Middle frontal gyrus (tissue), 1 donor: ENCODE data around the gene TBATA.
"Not testable (repeated sequence)": the region's sequence is repeated elsewhere in the genome, so short reads cannot be mapped to it uniquely, and the experiment has no call there.

Source experiments
- DNase-seq: peaks from one replicate; pipeline ENCODE4 v3.0.0-alpha.2; 2015; ENCODE audit warnings: low spot score; ENCODE audit errors: extremely low spot score

TBATA gene

DNA sequence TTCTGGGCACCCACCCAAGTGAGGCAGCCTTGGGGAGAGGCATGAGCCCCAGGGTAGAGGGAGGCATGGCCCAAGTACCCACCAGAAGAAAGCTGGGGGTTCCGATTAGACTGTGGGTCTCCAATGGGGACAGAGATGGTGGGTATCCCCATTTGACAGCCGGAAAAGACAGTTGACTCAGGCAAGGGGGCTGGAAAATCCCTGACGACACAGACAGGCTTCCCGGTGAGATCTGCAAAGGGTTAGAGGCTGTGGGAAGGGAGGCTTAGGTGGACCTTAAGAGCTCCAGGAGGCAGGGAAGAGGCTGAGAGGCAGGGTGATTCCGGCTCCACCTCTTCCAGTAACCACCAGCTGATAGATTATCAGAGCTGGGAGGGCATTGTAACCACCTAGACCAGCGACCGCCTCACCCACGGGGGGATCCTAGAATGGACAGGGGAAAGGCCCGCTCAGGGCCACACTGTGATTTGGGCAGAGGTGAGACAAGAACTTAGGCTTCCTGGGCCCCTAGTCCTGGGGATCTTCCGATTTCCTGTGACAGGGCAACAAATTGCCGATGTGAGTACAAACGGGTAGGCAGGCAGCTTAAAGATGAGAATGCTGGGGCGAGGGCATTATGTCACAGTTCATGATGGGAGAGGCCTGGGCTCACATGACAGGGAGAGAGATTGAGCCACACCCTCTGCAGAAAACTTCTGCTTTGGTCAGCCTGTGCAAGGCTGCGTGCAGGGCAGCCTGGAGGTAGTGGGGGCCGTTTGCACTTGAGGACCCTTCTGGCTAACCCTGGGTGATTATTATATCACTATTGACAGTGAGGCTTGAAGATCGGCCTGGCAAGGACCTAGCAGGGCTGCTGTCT lies 5.4 kb downstream of the TBATA start:
- DNase-seq = no peak

DNA sequence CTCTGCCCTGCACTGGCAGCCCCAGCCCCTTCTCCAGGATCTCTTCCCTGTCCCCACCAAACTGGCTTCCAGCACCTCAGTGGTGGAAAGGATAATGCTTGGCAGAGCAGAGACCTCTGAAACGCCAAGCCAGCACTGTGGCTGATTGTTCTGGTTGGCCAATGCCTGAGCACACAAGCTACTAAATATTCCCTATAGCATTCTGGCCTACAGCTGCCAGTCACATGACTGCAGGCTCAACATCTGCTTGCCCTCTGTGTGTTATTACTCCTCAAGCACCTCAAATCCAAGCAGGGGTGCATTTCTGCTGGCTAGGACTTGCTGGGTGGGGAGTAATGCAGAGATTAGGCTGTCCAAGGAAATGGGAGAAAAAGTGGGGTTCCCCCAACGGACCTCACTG lies 6.1 kb downstream of the TBATA start:
- DNase-seq = no peak

DNA sequence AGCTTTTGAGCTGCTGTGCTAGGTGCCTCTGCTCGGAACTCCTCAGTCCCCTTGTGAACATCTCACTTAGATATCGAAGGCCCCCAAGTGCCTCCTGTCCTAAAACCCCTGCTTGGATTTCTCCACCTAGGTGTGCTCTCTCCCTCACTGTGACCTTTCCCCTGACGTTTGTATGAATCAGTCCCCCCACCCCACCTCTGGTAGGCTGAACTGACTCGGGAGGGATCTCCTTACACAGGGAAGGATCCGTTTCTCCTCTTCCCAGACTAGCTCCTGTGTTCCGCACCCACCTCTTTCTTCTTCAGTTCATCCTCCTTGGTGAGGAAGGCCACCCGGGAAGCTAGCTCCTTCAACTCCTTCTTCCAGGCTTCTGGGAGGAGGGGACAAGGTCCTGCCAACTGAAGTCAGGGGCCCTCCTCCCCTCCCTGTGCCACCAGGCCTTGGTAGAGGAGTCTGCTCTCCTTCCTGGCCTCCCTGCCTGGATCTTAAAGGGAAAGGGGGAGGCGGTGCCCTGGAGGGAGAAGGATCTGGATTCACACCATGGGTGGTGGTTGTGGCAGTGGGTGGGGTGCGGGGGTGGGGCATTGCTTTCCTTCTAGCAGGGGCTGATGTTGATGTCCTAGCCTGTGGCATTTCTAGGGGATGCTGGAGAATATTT lies 6.8 kb downstream of the TBATA start:
- DNase-seq = no peak

DNA sequence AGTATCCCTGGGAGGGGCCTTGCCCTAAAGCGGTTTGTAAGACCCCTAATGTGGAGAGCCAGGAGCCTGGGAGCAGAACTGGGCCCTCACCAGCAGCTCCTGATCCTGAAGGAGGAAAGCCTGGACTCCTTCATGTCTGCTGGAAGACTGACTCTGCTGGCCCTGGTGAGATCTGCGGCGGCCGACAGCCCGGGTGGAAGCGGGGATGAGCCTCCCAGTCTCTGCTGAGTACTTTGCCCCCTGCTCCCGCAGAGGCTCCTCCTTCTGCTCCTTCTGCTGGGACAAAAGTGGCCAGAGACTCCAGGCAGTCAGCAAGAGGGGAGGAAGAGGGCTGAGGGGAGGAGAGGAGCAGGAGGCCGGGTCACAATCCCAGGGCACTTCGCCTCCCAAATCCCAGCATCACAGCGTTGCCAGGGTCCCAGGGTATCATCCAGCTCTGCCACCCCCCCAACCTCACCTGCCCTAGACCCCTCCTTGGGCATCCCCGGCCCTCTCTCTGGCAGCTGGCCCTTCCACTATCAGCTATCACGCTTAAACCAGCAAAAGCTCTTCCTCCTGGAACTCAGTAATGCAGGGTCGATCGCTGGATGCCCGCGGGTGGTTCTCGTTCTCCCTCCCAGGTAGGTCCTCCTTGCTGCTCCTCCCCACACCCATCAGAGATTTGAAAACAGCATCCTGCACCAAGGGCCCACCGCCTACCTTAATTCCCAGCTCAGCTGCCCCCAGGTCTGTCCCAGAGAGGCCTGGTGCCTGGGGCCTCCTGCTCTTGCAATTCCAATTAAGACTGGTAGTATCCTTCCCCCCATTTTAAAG lies 7.9 kb downstream of the TBATA start:
- no peak for DNase-seq

DNA sequence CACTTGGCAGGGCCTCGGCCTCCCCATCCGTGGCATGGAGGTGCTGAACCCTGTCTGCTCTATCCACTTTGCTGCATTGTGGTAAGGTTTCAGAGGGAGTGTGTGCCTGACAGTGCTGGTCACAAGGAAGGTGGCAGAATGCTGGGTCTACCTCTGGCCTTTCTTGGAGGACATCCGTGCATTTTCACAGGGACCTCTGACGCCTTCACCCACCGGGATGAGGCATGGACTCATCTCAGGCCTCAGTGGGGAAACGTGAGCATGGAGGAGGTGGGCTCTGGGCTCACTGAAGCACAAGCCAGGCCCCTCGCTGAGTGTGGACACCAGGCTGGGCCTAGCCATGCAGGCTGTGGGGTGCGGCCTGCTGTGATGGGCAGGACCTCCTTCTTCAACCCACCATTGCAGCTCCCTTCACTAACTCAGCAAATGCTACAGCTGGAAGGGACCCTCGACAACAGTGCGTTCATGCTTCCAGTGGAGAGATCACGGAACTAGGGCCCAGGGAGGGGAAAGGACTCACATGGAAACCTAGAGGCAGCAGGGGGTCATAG lies 8.6 kb downstream of the TBATA start:
- DNase-seq = no peak

DNA sequence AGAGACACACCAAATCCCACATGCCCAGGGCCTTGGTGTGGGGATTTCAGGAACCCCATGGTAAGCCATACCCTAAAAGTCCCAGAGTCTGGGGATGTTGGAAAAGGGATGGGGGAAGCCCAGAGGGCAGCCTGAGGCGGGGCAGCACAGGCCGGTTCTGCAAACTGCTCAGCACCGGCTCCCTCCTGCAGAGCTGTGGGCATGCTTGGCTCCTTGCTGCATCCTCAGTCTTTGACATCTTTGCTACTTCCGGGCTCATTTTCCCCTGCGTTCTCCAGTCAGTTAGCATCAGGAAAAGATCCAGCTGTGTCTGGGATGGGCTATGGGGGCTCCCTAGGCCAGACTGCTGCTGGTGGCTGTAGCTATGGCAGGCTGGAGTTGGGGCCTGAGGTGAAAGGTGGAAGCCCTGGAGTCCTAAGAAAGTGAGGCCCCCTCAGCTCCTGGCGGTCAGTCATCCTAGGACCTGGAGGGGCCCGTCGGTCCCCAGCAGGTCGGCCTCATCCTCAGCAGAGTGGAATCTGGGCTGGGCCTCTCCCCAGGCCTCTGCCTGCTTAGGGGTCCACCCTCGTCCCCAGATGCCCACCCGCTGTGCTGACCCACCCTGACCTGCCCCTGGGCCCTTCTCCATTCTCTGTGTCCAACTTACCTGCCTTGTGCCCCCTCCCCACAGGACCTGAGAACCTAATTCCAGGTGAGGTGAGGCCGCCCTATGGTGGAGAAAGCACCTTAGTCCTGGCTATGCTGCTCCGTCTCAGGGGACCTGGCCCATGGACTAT lies 9.3 kb downstream of the TBATA start:
- no peak for DNase-seq

DNA sequence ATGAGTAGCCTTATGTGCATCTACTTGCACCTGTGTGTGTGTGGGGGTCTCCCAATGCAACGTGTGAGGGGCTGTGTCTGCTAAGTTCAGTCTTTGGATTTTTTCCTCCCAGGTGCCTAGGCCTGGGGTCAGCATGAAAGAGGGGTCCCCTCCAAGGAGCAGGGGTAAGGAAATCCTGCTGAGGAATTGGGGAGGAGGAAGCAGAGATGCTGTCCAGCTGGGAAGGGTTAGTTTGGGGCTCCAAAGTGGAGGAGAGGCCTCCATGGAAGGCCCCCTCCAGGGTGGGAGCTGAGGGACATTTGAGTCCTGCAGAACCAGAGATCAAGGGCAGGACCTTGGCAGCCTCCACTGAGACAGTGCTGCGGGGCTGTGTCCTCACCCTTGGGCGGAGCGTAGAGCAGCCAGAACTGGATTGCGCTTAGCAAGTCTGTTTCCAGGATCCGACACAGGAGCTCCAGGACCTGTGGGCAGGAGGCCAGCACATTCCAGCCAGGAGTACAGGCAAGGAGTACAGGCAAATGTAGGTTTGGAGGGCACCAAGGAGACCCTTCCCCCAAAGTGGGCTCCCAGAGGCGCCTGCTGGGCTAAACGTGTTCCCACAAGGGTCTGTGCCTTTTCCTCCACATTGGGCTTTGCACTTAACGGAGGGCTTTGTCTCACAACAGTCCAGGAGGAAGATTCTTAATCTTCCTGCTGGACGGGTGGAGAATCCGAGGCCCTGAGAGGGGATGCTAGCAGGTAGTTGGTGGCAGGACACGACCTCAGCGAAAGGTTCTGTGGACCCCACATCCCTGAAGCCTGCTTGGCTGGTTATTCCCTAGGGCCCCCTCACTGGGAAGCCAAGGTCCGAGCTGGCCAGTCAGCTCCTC lies 10.1 kb downstream of the TBATA start:
- no peak for DNase-seq

DNA sequence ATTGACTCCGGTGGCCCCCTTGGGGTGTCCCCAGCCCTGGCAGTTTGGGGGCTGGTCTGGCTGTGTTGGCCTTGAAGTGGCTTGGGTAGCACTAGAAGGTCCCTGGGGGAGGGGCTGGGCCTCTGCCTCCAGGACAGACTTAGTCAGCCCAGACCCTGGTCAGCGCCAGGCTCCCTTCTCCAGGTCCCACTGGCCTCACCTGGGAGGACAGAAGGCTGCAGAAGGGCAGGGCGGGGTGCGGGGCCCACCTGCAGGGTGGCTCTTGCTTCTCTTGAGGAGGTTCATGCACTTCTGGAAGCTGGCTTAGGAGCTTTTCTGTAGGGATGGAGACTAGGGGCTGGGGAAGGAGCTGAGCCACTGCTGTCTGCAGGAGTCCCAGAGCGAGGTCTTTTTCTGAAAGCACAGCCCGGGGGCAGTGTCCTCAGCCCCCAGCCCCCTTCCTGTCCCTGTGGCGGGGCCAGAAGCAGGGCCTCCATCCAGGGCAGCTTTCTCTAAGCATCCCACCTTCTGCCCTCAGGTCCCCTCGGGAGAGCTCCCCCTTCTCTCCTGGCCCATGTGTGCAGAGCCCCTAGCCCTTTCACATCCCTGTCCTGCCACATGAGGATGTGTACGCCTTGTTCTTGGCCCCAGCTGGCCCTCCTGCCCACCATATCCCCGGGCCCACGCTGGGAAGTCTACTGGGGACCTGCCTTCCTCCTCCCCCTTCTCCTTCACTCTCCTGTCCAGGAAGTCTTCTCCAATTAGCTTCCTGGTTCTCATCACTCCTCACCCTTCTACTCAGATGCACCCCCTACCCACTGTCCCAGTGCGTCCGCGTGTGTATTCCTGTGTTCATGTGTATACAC lies 11.0 kb downstream of the TBATA start:
- DNase-seq = no peak

DNA sequence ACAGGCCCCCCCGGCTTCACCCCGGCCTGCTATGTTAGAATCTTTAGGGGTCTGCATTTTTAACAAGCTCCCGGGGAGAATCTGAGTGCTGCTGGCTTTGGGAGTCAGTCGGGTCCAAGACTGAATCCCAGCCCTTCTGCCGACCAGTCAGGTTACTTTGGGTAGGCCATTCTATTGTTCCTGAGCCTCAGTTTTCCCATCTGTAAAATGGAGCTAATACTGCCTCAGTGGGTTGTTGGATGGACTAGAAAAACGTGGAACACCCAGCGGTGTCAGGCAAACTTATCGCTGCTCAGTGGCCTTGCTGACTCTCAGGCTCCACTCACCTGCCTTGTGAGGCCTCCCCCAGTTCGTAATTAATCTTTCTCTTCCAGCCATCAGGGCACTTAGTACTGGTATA lies 11.7 kb downstream of the TBATA start:
- DNase-seq = no peak

DNA sequence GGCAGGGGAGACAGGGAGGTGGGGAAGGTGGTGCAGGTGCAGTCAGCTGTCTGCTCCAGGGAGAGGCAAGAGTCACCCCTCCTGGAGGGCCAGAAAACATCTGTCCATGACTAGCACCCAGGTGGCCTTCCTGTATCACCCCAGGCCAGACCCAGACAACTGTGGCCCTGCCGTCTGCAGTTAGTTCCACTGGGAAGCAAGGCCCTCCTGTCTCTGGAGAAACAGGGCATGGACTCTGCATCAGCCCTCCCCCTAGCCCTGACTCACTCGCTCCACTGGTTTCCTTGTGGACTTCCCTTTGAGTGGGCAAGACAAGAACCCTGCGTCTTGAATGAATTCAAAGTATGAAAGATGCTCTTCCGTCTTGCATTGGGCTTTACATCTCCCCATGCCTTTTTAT lies 12.6 kb downstream of the TBATA start:
- no peak for DNase-seq

DNA sequence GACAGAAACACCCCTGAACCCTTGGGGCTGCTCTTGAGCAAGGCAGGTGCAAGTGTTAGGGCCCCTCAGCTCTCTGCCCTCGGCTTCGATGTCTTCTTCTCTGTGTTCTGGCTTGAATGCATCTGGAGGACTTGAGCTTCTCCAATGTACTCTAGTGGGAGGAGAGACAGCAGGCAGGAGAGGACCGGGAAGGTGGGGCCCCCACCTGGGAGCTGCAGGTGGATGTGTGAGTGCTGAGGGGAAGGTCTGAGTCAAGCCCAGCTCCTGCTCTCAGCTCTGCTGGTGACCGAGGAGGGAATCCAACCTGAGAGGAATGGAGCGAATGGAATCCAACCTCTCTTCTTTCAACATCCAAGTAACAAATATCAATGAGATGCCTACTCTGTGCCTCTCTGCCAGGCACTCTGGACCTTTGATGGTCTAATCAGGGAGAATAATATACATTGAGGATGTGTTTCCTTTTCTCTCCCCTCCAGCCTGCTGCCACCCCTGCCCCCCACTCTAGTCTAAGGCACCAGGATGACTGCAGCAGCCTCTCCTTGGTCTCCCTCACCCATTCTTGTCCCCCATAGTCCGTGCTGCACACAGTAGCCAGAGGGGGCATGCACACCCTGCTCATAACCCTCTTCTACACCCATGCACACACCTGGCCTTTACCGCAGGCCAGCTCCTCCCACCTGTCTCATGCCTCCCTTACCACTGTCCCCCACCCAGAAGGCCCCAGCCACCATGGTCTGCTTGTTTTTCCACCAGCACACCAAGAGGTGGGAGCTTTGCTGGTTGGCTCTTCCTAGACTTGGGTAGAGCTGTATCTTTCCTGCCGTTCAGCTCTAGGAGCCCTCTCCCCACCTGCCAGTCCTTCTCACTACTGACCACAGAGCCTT lies 13.6 kb downstream of the TBATA start:
- DNase-seq = no peak

DNA sequence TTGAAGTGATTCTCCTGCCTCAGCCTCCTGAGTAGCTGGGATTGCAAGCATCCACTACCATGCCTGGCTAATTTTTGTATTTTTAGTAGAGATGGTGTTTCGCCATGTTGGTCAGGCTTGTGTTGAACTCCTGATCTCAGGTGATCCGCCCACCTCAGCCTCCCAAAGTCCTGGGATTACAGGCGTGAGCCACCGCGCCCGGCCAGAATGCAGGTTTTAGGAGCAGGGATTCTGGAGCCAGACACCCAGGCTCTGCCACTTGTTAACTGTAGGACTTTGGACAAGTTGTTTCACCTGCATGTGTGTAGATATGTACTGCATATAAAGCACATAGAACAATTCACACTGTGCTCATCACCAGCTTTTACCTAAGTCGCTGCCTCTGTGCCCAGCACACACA lies 14.7 kb downstream of the TBATA start:
- not testable (repeated sequence) for DNase-seq

DNA sequence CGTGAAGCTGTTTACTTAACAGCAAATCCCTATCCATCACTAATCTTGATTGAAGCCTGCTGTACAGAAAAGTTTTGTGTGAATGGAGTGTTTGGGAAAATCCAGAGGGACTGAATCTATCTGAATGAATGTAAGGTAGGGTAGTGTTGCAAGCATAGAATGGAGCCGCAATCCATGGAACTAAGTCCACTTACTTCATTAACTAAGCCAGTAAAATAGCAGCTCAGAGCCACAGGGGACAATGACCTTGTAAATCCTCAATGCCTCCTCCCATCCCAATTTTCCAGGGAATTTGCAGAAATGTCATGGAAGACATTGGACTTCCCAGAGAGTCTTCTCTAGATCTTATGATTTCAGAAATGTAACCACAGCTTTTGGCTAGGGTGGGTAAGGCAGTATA lies 15.2 kb downstream of the TBATA start:
- no peak for DNase-seq

DNA sequence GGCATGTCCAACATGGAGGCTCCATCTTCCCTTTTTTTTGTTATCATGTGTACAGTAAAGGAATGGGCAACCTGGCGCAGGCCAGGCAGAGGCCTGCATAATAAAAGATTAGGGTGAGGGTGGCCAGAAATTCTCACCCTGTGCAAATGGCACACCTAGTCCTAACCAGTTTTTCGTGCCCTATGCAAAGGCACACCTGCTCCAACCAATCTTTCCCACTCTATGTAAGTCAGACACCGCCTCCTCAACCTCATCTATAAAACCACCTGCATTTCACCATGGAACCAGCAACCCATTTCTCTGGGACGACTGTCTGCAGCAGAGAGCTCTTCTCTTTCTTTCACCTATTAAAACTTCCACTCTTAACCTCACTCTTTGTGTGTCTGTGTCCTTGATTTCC lies 16.1 kb downstream of the TBATA start:
- no peak for DNase-seq

DNA sequence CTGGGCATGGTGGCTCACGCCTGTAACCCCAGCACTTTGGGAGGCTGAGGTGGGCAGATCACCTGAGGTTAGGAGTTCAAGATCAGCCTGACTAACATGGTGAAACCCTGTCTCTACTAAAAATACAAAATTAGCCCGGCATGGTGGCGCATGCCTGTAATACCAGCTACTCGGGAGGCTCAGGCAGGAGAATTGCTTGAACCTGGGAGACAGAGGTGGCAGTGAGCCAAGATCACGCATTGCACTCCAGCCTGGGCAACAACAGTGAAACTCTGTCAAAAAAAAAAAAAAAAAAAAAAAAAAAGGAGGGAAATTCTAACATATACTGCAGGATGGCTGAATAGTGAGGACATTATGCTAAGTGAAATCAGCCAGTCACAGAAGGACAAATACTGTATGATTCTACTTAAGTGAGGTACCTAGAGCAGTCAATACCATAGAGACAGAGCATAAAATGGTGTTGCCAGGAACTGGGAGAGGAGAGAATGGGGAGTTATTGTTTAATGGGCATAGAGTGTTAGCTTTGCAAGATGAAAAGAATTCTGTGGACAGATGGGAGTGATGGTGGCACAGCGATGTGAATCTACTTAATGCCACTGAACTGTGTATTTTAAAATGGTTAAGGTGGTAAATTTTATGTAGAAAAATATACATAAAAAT lies 17.0 kb downstream of the TBATA start:
- DNase-seq = not testable (repeated sequence)

DNA sequence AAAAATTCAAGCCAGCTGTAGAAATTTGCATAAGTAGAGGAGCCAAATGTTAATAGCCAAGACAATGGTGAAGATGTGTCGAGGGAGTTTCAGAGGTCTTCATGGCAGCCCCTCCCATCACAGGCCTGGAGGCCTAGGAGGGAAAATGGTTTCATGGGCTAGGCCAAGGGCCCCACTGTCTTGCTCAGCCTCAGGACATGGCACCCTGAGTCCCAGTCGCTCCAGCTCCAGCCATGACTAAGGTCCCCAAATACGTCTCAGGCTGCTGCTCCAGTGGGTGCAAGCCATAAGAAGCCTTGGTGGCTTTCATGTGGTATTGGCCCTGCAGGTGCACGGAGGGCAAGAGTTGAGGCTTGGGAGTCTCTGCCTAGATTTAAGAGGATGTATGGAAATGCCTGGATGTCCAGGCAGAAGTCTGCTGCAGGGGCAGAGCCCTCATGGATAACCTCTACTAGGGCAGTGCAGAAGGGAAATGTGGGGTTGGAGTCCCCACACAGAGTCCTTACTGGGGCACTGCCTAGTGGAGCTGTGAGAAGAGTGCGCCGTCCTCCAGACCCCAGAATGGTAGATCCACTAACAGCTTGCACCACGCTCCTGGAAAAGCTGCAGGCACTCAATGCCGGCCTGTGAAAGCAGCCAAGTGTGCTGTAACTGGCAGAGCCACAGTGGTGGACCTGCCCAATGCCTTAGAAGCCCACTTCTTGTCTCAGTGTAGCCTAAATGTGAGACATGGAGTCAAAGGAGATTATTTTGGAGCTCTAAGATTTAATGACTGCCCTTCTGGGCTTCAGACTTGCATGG lies 19.2 kb downstream of the TBATA start:
- DNase-seq = no peak

DNA sequence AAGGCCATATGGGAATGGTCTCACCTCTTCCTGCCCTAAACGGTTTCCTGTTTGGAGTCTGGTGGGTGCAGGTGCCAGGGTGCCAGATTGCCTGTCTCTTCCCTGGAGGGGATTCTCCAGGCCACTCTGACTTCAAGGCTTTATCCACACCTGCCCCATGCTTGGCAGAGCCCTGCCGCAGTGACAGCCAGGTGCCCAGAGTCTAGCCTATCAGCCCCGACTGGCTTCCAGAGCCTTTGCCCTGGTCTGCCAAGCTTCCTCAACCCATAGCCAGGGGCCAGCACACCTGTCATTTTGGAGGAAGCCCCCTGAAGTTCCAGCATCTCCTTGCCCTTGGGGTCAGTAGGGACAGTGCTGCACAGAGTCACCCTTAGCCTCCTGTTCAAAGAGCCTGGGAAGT lies 21.6 kb downstream of the TBATA start:
- no peak for DNase-seq
